HepG2 (cell line): ENCODE data around the gene NEU1. TPM values are rescaled to one million over a fixed set of nuclear protein-coding genes. Genes with fewer than 3 reads are reported as not detected.

Source experiments
- EP300 ChIP-seq, 3 experiments: sonication (generic) in 1 of 3; formaldehyde crosslinking in 1 of 3; IDR thresholded peaks; 2 replicates each; pipeline versions ENCODE4 v1.5.1 to v1.6.1; 2011 to 2020; ENCODE audit warnings: low read depth in 2 of 3, low read length in 2 of 3, borderline replicate concordance in 1 of 3, improper control_type of control experiment in 1 of 3, mild to moderate bottlenecking in 1 of 3, missing genetic modification reagents in 1 of 3, moderate library complexity in 1 of 3
- FOXO1 ChIP-seq: sonication (generic); formaldehyde crosslinking; IDR thresholded peaks from 2 replicates; pipeline ENCODE4 v1.4.0; 2020; ENCODE audit warnings: missing genetic modification reagents
- GTF3A ChIP-seq: sonication (generic); formaldehyde crosslinking; conservative IDR thresholded peaks from 2 replicates; pipeline ENCODE4 v1.4.0; 2020; ENCODE audit warnings: mild to moderate bottlenecking, missing genetic modification reagents
- HHEX ChIP-seq: IDR thresholded peaks from 2 replicates; pipeline ENCODE4 v1.6.1; 2016; ENCODE audit warnings: control low read depth
- ISL2 ChIP-seq: sonication (generic); formaldehyde crosslinking; IDR thresholded peaks from 2 replicates; pipeline ENCODE4 v1.5.0; 2020; ENCODE audit warnings: missing genetic modification reagents
- MAZ ChIP-seq, 2 experiments: sonication (generic) in 1 of 2; formaldehyde crosslinking in 1 of 2; IDR thresholded peaks; 2 replicates each; pipeline versions ENCODE4 v1.5.0 to v1.6.1; 2012 to 2020; ENCODE audit warnings: low read depth in 2 of 2, mild to moderate bottlenecking in 2 of 2, borderline replicate concordance in 1 of 2, improper control_type of control experiment in 1 of 2, low read length in 1 of 2, missing genetic modification reagents in 1 of 2, moderate library complexity in 1 of 2
- POLR2A ChIP-seq, 2 experiments: IDR thresholded peaks; 2 replicates each; pipeline ENCODE4 v1.6.1; 2011; ENCODE audit warnings: low read depth in 2 of 2, low read length in 2 of 2, mild to moderate bottlenecking in 1 of 2, moderate library complexity in 1 of 2; ENCODE audit not compliant: insufficient read depth in 1 of 2
- TBP ChIP-seq: sonication (generic); formaldehyde crosslinking; IDR thresholded peaks from 2 replicates; pipeline ENCODE4 v1.5.0; 2020; ENCODE audit warnings: missing genetic modification reagents
- XBP1 ChIP-seq: sonication (generic); formaldehyde crosslinking; IDR thresholded peaks from 2 replicates; pipeline ENCODE4 v1.5.0; 2020; ENCODE audit warnings: missing genetic modification reagents
- ZNF331 ChIP-seq: sonication (generic); formaldehyde crosslinking; IDR thresholded peaks from 2 replicates; pipeline ENCODE4 v1.4.0; 2020; ENCODE audit warnings: missing genetic modification reagents
- ZNF652 ChIP-seq: IDR thresholded peaks from 2 replicates; pipeline ENCODE4 v1.6.1; 2016; ENCODE audit warnings: low read depth, borderline replicate concordance
- ZNF75D ChIP-seq: sonication (generic); formaldehyde crosslinking; IDR thresholded peaks from 2 replicates; pipeline ENCODE4 v1.8.1; 2023; ENCODE audit warnings: missing genetic modification reagents, mild to moderate bottlenecking, borderline replicate concordance
- ZNF790 ChIP-seq: sonication (generic); formaldehyde crosslinking; IDR thresholded peaks from 2 replicates; pipeline ENCODE4 v1.8.0; 2022; ENCODE audit warnings: missing genetic modification reagents, mild to moderate bottlenecking, borderline replicate concordance
- ZNF792 ChIP-seq: IDR thresholded peaks from 2 replicates; pipeline ENCODE4 v1.6.1; 2016
- polyA plus RNA-seq, 8 experiments: library from polyadenylated mRNA; depleted of rRNA in 3 of 8; stranded (reverse) in 7 of 8; unstranded in 1 of 8; fragments of >200 nt; fragmentation: Illumina TruSeq in 4 of 8; extraction: Trizol in 4 of 8; gene quantifications; 2 replicates each; pipeline versions ENCODE4 v1.2.1 to v1.2.3, GENCODE V29; 2011 to 2016; ENCODE audit warnings: low read depth in 4 of 8, missing spikeins in 1 of 8, mixed read lengths in 1 of 8; ENCODE audit not compliant: insufficient read depth in 1 of 8
- total RNA-seq, 5 experiments: library from RNA; depleted of rRNA; stranded (reverse); fragments of >200 nt; fragmentation: Illumina TruSeq; extraction: Trizol; gene quantifications; 2 replicates each; pipeline ENCODE4 v1.2.3, GENCODE V29; 2016; ENCODE audit warnings: low read depth in 1 of 5
- TF ChIP-seq, protein P1 (sequence below): sonication (generic); formaldehyde crosslinking; IDR thresholded peaks from 2 replicates; pipeline ENCODE4 v1.5.1; 2020; ENCODE audit warnings: missing genetic modification reagents, mild to moderate bottlenecking, borderline replicate concordance
- TF ChIP-seq, protein P2 (sequence below): sonication (generic); formaldehyde crosslinking; IDR thresholded peaks from 2 replicates; pipeline ENCODE4 v1.4.0; 2020; ENCODE audit warnings: missing genetic modification reagents
- TF ChIP-seq, protein P3 (sequence below): sonication (generic); formaldehyde crosslinking; IDR thresholded peaks from 2 replicates; pipeline ENCODE4 v1.5.0; 2020; ENCODE audit warnings: mild to moderate bottlenecking, missing genetic modification reagents
- TF ChIP-seq, protein P4 (sequence below): sonication (generic); formaldehyde crosslinking; IDR thresholded peaks from 2 replicates; pipeline ENCODE4 v1.4.0; 2020; ENCODE audit warnings: low read depth, missing genetic modification reagents

The NEU1 gene
- total and polyA plus RNA-seq, 2 of the 13 experiments (the other 11 are each of a cell fraction or from before 2014, with no cell fraction given) = 215 to 297 TPM

DNA sequence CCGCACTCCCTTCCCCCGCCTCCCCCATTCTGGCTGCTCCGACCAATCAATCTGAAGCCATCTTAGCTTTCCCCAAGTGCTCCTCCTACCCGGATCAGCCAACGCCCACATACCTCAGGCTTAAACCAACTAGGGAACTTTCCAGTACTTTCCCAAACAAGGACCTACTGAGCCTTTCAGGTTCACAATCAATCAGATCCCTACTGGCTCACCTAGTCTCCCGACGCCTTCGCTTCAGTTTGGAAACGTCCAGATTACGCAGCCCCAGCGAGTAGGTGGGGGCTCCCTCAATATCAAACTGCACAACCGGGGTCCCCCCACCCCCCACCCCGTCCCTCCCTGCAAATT is 48.0 kb downstream of the NEU1 start (continued):
- no peak for TF ChIP-seq ZNF75D (CRISPR knock-in tag)
- peak; percentile 67; the same call in 1 of the 2 replicates for TF ChIP-seq MAZ (IDR thresholded peaks at IDR 0.05; ENCODE audit: borderline replicate concordance, low read depth, low read length)
- TF ChIP-seq MAZ (CRISPR knock-in tag; IDR thresholded peaks at IDR 0.05; ENCODE audit: low read depth) = no peak
- TF ChIP-seq, protein P1, sequence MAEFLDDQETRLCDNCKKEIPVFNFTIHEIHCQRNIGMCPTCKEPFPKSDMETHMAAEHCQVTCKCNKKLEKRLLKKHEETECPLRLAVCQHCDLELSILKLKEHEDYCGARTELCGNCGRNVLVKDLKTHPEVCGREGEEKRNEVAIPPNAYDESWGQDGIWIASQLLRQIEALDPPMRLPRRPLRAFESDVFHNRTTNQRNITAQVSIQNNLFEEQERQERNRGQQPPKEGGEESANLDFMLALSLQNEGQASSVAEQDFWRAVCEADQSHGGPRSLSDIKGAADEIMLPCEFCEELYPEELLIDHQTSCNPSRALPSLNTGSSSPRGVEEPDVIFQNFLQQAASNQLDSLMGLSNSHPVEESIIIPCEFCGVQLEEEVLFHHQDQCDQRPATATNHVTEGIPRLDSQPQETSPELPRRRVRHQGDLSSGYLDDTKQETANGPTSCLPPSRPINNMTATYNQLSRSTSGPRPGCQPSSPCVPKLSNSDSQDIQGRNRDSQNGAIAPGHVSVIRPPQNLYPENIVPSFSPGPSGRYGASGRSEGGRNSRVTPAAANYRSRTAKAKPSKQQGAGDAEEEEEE (CRISPR knock-in tag) = no peak
- no peak for TF ChIP-seq XBP1
- TF ChIP-seq ZNF652 (CRISPR knock-in tag) = no peak
- TF ChIP-seq TBP (CRISPR knock-in tag) = no peak
- peak; percentile 51 to 65 for TF ChIP-seq POLR2A (IDR thresholded peaks at IDR 0.05; ENCODE audit: insufficient read depth in 1 of 2, low read depth in 2 of 2, low read length in 2 of 2)
- no peak for TF ChIP-seq GTF3A
- no peak for TF ChIP-seq HHEX (CRISPR knock-in tag)
- TF ChIP-seq ZNF331 (CRISPR knock-in tag) = no peak
- peak; percentile 51 for TF ChIP-seq ISL2 (CRISPR knock-in tag)
- TF ChIP-seq EP300 (IDR thresholded peaks at IDR 0.05; ENCODE audit: low read depth in 2 of 2, low read length in 2 of 2) = peak in 1 of 2 experiments; percentile 68; a peak in 2 of 4 replicates
- TF ChIP-seq EP300 (CRISPR knock-in tag; IDR thresholded peaks at IDR 0.05; ENCODE audit: borderline replicate concordance) = no peak
- TF ChIP-seq, protein P2, sequence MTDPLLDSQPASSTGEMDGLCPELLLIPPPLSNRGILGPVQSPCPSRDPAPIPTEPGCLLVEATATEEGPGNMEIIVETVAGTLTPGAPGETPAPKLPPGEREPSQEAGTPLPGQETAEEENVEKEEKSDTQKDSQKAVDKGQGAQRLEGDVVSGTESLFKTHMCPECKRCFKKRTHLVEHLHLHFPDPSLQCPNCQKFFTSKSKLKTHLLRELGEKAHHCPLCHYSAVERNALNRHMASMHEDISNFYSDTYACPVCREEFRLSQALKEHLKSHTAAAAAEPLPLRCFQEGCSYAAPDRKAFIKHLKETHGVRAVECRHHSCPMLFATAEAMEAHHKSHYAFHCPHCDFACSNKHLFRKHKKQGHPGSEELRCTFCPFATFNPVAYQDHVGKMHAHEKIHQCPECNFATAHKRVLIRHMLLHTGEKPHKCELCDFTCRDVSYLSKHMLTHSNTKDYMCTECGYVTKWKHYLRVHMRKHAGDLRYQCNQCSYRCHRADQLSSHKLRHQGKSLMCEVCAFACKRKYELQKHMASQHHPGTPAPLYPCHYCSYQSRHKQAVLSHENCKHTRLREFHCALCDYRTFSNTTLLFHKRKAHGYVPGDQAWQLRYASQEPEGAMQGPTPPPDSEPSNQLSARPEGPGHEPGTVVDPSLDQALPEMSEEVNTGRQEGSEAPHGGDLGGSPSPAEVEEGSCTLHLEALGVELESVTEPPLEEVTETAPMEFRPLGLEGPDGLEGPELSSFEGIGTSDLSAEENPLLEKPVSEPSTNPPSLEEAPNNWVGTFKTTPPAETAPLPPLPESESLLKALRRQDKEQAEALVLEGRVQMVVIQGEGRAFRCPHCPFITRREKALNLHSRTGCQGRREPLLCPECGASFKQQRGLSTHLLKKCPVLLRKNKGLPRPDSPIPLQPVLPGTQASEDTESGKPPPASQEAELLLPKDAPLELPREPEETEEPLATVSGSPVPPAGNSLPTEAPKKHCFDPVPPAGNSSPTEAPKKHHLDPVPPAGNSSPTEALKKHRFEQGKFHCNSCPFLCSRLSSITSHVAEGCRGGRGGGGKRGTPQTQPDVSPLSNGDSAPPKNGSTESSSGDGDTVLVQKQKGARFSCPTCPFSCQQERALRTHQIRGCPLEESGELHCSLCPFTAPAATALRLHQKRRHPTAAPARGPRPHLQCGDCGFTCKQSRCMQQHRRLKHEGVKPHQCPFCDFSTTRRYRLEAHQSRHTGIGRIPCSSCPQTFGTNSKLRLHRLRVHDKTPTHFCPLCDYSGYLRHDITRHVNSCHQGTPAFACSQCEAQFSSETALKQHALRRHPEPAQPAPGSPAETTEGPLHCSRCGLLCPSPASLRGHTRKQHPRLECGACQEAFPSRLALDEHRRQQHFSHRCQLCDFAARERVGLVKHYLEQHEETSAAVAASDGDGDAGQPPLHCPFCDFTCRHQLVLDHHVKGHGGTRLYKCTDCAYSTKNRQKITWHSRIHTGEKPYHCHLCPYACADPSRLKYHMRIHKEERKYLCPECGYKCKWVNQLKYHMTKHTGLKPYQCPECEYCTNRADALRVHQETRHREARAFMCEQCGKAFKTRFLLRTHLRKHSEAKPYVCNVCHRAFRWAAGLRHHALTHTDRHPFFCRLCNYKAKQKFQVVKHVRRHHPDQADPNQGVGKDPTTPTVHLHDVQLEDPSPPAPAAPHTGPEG (CRISPR knock-in tag) = peak; percentile 19; the same call in 1 of the 2 replicates
- no peak for TF ChIP-seq ZNF790
- TF ChIP-seq, protein P3, sequence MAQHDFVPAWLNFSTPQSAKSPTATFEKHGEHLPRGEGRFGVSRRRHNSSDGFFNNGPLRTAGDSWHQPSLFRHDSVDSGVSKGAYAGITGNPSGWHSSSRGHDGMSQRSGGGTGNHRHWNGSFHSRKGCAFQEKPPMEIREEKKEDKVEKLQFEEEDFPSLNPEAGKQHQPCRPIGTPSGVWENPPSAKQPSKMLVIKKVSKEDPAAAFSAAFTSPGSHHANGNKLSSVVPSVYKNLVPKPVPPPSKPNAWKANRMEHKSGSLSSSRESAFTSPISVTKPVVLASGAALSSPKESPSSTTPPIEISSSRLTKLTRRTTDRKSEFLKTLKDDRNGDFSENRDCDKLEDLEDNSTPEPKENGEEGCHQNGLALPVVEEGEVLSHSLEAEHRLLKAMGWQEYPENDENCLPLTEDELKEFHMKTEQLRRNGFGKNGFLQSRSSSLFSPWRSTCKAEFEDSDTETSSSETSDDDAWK = no peak
- peak; percentile 24 for TF ChIP-seq ZNF792 (CRISPR knock-in tag)
- TF ChIP-seq FOXO1 (CRISPR knock-in tag) = no peak
- TF ChIP-seq, protein P4, sequence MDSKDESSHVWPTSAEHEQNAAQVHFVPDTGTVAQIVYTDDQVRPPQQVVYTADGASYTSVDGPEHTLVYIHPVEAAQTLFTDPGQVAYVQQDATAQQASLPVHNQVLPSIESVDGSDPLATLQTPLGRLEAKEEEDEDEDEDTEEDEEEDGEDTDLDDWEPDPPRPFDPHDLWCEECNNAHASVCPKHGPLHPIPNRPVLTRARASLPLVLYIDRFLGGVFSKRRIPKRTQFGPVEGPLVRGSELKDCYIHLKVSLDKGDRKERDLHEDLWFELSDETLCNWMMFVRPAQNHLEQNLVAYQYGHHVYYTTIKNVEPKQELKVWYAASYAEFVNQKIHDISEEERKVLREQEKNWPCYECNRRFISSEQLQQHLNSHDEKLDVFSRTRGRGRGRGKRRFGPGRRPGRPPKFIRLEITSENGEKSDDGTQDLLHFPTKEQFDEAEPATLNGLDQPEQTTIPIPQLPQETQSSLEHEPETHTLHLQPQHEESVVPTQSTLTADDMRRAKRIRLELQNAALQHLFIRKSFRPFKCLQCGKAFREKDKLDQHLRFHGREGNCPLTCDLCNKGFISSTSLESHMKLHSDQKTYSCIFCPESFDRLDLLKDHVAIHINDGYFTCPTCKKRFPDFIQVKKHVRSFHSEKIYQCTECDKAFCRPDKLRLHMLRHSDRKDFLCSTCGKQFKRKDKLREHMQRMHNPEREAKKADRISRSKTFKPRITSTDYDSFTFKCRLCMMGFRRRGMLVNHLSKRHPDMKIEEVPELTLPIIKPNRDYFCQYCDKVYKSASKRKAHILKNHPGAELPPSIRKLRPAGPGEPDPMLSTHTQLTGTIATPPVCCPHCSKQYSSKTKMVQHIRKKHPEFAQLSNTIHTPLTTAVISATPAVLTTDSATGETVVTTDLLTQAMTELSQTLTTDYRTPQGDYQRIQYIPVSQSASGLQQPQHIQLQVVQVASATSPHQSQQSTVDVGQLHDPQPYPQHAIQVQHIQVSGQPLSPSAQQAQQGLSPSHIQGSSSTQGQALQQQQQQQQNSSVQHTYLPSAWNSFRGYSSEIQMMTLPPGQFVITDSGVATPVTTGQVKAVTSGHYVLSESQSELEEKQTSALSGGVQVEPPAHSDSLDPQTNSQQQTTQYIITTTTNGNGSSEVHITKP = peak; percentile 71; the same call in 1 of the 2 replicates
